Caco-2 (cell line): ENCODE measurements around the gene SSTR3. TPM values are rescaled to one million over a fixed set of nuclear protein-coding genes. Genes with fewer than 3 reads are reported as not detected.

Experiments used
- BruUV-seq: library from RNA; stranded (reverse); fragments of 400-500 nt; replicated peaks from 2 replicates; lab custom pipeline; 2021; lab: Mats Ljungman, UMichigan
- CTCF ChIA-PET: fragments of 300-600 bp; sonication (Branson Sonifier 250); formaldehyde crosslinking; loops from one replicate; lab custom pipeline; 2022; ENCODE audit warnings: antibody characterized with exemption; lab: Charles Lee
- POLR2A ChIA-PET: fragments of 300-600 bp; sonication (Branson Sonifier 250); formaldehyde crosslinking; loops from one replicate; lab custom pipeline; 2022; ENCODE audit warnings: antibody characterized with exemption; lab: Charles Lee
- DNase-seq, 2 experiments: peaks; one replicate each; pipeline versions ENCODE4 v3.0.0 to v3.0.0-alpha.2; 2020 to 2022
- H3K27me3 ChIP-seq: replicated peaks from 2 replicates; pipeline ENCODE4 v1.6.0; 2011; ENCODE audit warnings: low read length; ENCODE audit not compliant: control insufficient read depth, insufficient read depth
- H3K36me3 ChIP-seq: 2 replicates; pipeline ENCODE4 v1.5.1; 2011; ENCODE audit warnings: low read length; ENCODE audit not compliant: control insufficient read depth, insufficient read depth
- H3K4me1 ChIP-seq: fragments of 250-450 bp; sonication (Bioruptor Pico); 2 replicates; pipeline ENCODE4 v1.5.1; 2020; ENCODE audit warnings: mild to moderate bottlenecking
- H3K4me3 ChIP-seq: 2 replicates; pipeline ENCODE4 v1.5.1; 2011; ENCODE audit warnings: low read depth, mild to moderate bottlenecking, control low read depth, low read length
- H3K9me3 ChIP-seq: fragments of 250-450 bp; sonication (Bioruptor Pico); 2 replicates; pipeline ENCODE4 v1.5.1; 2020; ENCODE audit warnings: mild to moderate bottlenecking, moderate library complexity
- H3K27ac Mint-ChIP-seq: one replicate; pipeline ENCODE4 v1.8.0; 2022; ENCODE audit warnings: mixed read lengths; ENCODE audit not compliant: unreplicated experiment
- H3K27me3 Mint-ChIP-seq: one replicate; pipeline ENCODE4 v1.8.0; 2022; ENCODE audit warnings: mixed read lengths; ENCODE audit not compliant: insufficient read depth, unreplicated experiment
- H3K36me3 Mint-ChIP-seq: one replicate; pipeline ENCODE4 v1.8.0; 2022; ENCODE audit warnings: mild to moderate bottlenecking, mixed read lengths; ENCODE audit not compliant: insufficient read depth, unreplicated experiment
- H3K4me1 Mint-ChIP-seq: one replicate; pipeline ENCODE4 v1.8.0; 2022; ENCODE audit warnings: low read depth, mixed read lengths; ENCODE audit not compliant: unreplicated experiment
- H3K4me3 Mint-ChIP-seq: one replicate; pipeline ENCODE4 v1.8.0; 2022; ENCODE audit warnings: mild to moderate bottlenecking, moderate library complexity, mixed read lengths; ENCODE audit not compliant: unreplicated experiment
- H3K9me3 Mint-ChIP-seq: one replicate; pipeline ENCODE4 v1.8.0; 2022; ENCODE audit warnings: mixed read lengths; ENCODE audit not compliant: unreplicated experiment
- intact Hi-C: fragments of 100-400 bp; cut with micrococcal nuclease; formaldehyde crosslinking; loops from one replicate; pipeline ENCODE4 v1.10.0; 2022; ENCODE audit not compliant: unreplicated experiment
- total RNA-seq: library from RNA; stranded (reverse); gene quantifications from 2 replicates; pipeline ENCODE4 v1.2.3, GENCODE V29; 2022
- TF ChIP-seq, protein P1 (sequence below), 2 experiments: fragments of 200-600 bp in 1 of 2; IDR thresholded peaks; 1 replicate in 1 of 2; 2 replicates in 1 of 2; pipeline versions ENCODE4 v1.5.1 to v1.8.0; 2011 to 2022; ENCODE audit warnings: antibody characterized with exemption in 1 of 2, control low read depth in 1 of 2, inconsistent platforms in 1 of 2, low read depth in 1 of 2, low read length in 1 of 2, mild to moderate bottlenecking in 1 of 2, moderate library complexity in 1 of 2; ENCODE audit not compliant: insufficient read depth in 1 of 2, severe bottlenecking in 1 of 2, unreplicated experiment in 1 of 2

The SSTR3 gene
- total RNA-seq, 1 experiment from 2014 or later: not detected

DNA sequence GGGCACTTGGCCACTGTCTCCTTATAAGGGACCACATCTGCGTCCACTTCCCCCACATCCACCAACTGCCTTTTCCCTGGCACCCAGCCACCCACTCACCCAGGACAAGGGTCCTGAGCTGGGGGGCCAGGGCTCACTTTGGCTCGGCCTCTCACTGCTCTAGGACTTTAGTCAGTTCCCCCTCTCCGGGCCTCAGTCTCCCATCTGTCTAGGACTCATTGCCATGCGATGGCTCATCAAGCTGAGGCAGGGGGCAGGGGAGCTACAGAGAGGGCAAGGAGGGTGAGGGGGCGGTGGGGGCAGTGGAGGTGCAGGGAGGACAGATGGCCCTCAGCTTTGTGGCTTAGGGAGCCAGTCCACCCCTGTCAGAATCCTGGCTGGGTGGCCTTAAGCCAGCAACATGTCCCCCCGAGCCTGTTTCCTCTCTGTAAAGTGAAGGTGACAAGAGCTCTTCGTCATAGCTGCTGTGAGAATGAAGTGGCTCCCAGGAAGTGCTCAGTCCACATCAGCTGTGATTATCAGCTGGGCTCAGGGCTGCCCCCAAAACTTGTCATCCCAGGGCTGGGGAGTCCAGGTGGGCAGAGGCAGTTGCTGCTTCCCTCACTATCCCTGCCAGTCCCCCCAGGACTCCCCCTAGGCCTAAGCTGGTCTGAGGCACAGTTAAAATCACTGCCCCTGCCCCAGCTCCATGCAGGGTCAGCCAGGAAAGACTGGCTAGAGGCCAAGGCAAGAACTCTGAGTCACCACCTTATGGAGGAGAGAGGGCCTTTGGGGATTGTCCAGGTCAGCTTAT lies 16.9 kb upstream of the SSTR3 start:
- Mint-ChIP-seq H3K36me3 (no peaks in the 10 kb centered on the region), H3K4me3 (no peak overlapping the region), H3K27ac (no peak overlapping the region), H3K27me3 (no peaks in the 10 kb centered on the region), H3K9me3 (no peaks in the 10 kb centered on the region), H3K4me1 (no peaks in the 10 kb centered on the region)
- no TSS peak for BruUV-seq
- POLR2A ChIA-PET: interaction anchor here (0.6 kb wide), 1 partner anchor 989 kb away, joined by 3 read pairs; no protein-coding TSS in a partner anchor
- Histone ChIP-seq H3K36me3 (no peaks in the 10 kb centered on the region), H3K4me1 (no peaks in the 10 kb centered on the region), H3K27me3 (no peaks in the 10 kb centered on the region; the same call in 1 of the 2 replicates), H3K9me3 (no peaks in the 10 kb centered on the region), H3K4me3 (no peak overlapping the region)
- intact Hi-C loops: no loop called here
- CTCF ChIA-PET: no interaction called here
- TF ChIP-seq, protein P1, sequence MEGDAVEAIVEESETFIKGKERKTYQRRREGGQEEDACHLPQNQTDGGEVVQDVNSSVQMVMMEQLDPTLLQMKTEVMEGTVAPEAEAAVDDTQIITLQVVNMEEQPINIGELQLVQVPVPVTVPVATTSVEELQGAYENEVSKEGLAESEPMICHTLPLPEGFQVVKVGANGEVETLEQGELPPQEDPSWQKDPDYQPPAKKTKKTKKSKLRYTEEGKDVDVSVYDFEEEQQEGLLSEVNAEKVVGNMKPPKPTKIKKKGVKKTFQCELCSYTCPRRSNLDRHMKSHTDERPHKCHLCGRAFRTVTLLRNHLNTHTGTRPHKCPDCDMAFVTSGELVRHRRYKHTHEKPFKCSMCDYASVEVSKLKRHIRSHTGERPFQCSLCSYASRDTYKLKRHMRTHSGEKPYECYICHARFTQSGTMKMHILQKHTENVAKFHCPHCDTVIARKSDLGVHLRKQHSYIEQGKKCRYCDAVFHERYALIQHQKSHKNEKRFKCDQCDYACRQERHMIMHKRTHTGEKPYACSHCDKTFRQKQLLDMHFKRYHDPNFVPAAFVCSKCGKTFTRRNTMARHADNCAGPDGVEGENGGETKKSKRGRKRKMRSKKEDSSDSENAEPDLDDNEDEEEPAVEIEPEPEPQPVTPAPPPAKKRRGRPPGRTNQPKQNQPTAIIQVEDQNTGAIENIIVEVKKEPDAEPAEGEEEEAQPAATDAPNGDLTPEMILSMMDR (IDR thresholded peaks at IDR 0.05; ENCODE audit: insufficient read depth in 1 of 2, low read depth in 1 of 2, low read length in 1 of 2, severe bottlenecking in 1 of 2, unreplicated experiment in 1 of 2): no peak
- DNase-seq: no peak

GRCh38 chr22:37228106-37229011 lies 16.1 kb upstream of the SSTR3 start:
- Mint-ChIP-seq H3K27me3 (no peaks in the 10 kb centered on the region), H3K4me3 (no peak overlapping the region), H3K36me3 (no peaks in the 10 kb centered on the region), H3K4me1 (no peaks in the 10 kb centered on the region), H3K27ac (no peak overlapping the region), H3K9me3 (no peaks in the 10 kb centered on the region)
- TF ChIP-seq, protein P1 (IDR thresholded peaks at IDR 0.05; ENCODE audit: insufficient read depth in 1 of 2, low read depth in 1 of 2, low read length in 1 of 2, severe bottlenecking in 1 of 2, unreplicated experiment in 1 of 2): no peak
- Histone ChIP-seq H3K4me3 (no peak overlapping the region), H3K9me3 (no peaks in the 10 kb centered on the region), H3K36me3 (no peaks in the 10 kb centered on the region), H3K27me3 (no peaks in the 10 kb centered on the region), H3K4me1 (no peaks in the 10 kb centered on the region)
- ChIA-PET CTCF (no interaction called here), POLR2A (interaction anchor here (0.6 kb wide), 1 partner anchor 988 kb away, joined by 3 read pairs; no protein-coding TSS in a partner anchor)
- BruUV-seq: no TSS peak
- DNase-seq: no peak
- intact Hi-C loops: no loop called here

GRCh38 chr22:37226514-37226913 lies 14.2 kb upstream of the SSTR3 start:
- H3K9me3 ChIP-seq: no peaks in the 10 kb centered on the region
- Mint-ChIP-seq H3K4me3 (no peak overlapping the region), H3K36me3 (no peaks in the 10 kb centered on the region), H3K27me3 (no peaks in the 10 kb centered on the region), H3K9me3 (no peaks in the 10 kb centered on the region), H3K4me1 (no peaks in the 10 kb centered on the region), H3K27ac (no peak overlapping the region)
- no TSS peak for BruUV-seq
- H3K36me3 ChIP-seq: no peaks in the 10 kb centered on the region
- intact Hi-C loops: no loop called here
- ChIA-PET CTCF (interaction anchor here (1.6 to 2.1 kb wide), 2 partner anchors 25 to 34 kb away, joined by 4 to 10 read pairs; no protein-coding TSS in a partner anchor), POLR2A (no interaction called here)
- H3K4me3 ChIP-seq: no peak overlapping the region
- no peak for DNase-seq
- TF ChIP-seq, protein P1 (IDR thresholded peaks at IDR 0.05; ENCODE audit: insufficient read depth in 1 of 2, low read depth in 1 of 2, low read length in 1 of 2, severe bottlenecking in 1 of 2, unreplicated experiment in 1 of 2): no peak
- H3K4me1 ChIP-seq: no peaks in the 10 kb centered on the region
- H3K27me3 ChIP-seq: no peaks in the 10 kb centered on the region
